ACC112 (cell line): Measurements from ENCODE around the gene HDAC4.

Source experiments
- H2AFZ ChIP-seq: fragments of 200-600 bp; sonication (generic); one replicate; pipeline ENCODE4 v1.6.0; 2017; ENCODE audit warnings: antibody characterized with exemption, low read length; ENCODE audit not compliant: unreplicated experiment
- H3K27ac ChIP-seq: fragments of 200-600 bp; sonication (generic); 2 replicates; pipeline ENCODE4 v1.5.1; 2014; ENCODE audit warnings: low read depth, mild to moderate bottlenecking, antibody characterized with exemption, low read length, moderate library complexity
- H3K27me3 ChIP-seq: fragments of 200-600 bp; sonication (generic); 2 replicates; pipeline ENCODE4 v1.6.1; 2014; ENCODE audit warnings: mild to moderate bottlenecking, antibody characterized with exemption, low read length, moderate library complexity, mixed read lengths; ENCODE audit not compliant: insufficient read depth
- H3K36me3 ChIP-seq: fragments of 200-600 bp; sonication (generic); 2 replicates; pipeline ENCODE4 v1.6.1; 2016; ENCODE audit warnings: mild to moderate bottlenecking, antibody characterized with exemption, low read length, moderate library complexity, mixed read lengths; ENCODE audit not compliant: insufficient read depth
- H3K4me1 ChIP-seq: fragments of 200-600 bp; sonication (generic); one replicate; pipeline ENCODE4 v1.6.1; 2016; ENCODE audit warnings: low read length, mixed read lengths; ENCODE audit not compliant: insufficient read depth, unreplicated experiment, control insufficient read depth
- H3K4me3 ChIP-seq: fragments of 200-600 bp; sonication (generic); 2 replicates; pipeline ENCODE4 v1.5.1; 2014; ENCODE audit warnings: mild to moderate bottlenecking, low read depth, low read length
- H3K79me2 ChIP-seq: fragments of 200-600 bp; sonication (generic); one replicate; pipeline ENCODE4 v1.6.0; 2016; ENCODE audit warnings: low read length; ENCODE audit not compliant: control insufficient read depth, unreplicated experiment, insufficient read depth

HDAC4 gene

GRCh38 chr2:239225871-239226561, 174.8 kb downstream of the HDAC4 start:
- Histone ChIP-seq H3K79me2 (peaks cover 19% of the 10 kb centered on the region), H3K4me3 (peak overlapping the region; percentile 54; the same call in 1 of the 2 replicates), H3K27me3 (no peaks in the 10 kb centered on the region), H3K36me3 (no peaks in the 10 kb centered on the region), H3K27ac (peak overlapping the region; percentile 36), H3K4me1 (peaks cover 50% of the 10 kb centered on the region), H2AFZ (peak overlapping the region; percentile 73)

GRCh38 chr2:239225371-239225851, 175.4 kb downstream of the HDAC4 start:
- Histone ChIP-seq H3K36me3 (no peaks in the 10 kb centered on the region), H3K4me1 (peaks cover 53% of the 10 kb centered on the region), H3K27ac (no peak overlapping the region), H3K27me3 (no peaks in the 10 kb centered on the region), H3K4me3 (peak overlapping the region; percentile 54; the same call in 1 of the 2 replicates), H3K79me2 (peaks cover 25% of the 10 kb centered on the region), H2AFZ (peak overlapping the region; percentile 73)

GRCh38 chr2:239224955-239225354, 175.9 kb downstream of the HDAC4 start:
- no peak overlapping the region for H3K27ac ChIP-seq
- H3K36me3 ChIP-seq = no peaks in the 10 kb centered on the region
- peaks cover 25% of the 10 kb centered on the region for H3K79me2 ChIP-seq
- H2AFZ ChIP-seq = no peak overlapping the region
- H3K4me1 ChIP-seq = peaks cover 53% of the 10 kb centered on the region
- H3K4me3 ChIP-seq = no peak overlapping the region
- H3K27me3 ChIP-seq = no peaks in the 10 kb centered on the region

- Histone ChIP-seq H3K4me1 (peaks cover 53% of the 10 kb centered on the region), H3K27ac (no peak overlapping the region), H3K79me2 (peaks cover 29% of the 10 kb centered on the region), H3K36me3 (no peaks in the 10 kb centered on the region), H3K27me3 (no peaks in the 10 kb centered on the region), H2AFZ (no peak overlapping the region), H3K4me3 (no peak overlapping the region)
Observed at GRCh38 chr2:239224199-239224570, 176.6 kb downstream of the HDAC4 start.

- no peaks in the 10 kb centered on the region for H3K27me3 ChIP-seq
- H3K36me3 ChIP-seq = no peaks in the 10 kb centered on the region
- H3K4me1 ChIP-seq = peaks cover 53% of the 10 kb centered on the region
- no peak overlapping the region for H2AFZ ChIP-seq
- H3K79me2 ChIP-seq = peaks cover 29% of the 10 kb centered on the region
- H3K4me3 ChIP-seq = no peak overlapping the region
- no peak overlapping the region for H3K27ac ChIP-seq
Observed at GRCh38 chr2:239223310-239224198, 177.3 kb downstream of the HDAC4 start.

GRCh38 chr2:239222706-239223309, 178.0 kb downstream of the HDAC4 start:
- H3K4me3 ChIP-seq = no peak overlapping the region
- peaks cover 53% of the 10 kb centered on the region for H3K4me1 ChIP-seq
- peaks cover 29% of the 10 kb centered on the region for H3K79me2 ChIP-seq
- no peak overlapping the region for H2AFZ ChIP-seq
- H3K36me3 ChIP-seq = no peaks in the 10 kb centered on the region
- no peaks in the 10 kb centered on the region for H3K27me3 ChIP-seq
- peak overlapping the region; percentile 81 for H3K27ac ChIP-seq

- H3K27ac ChIP-seq = peak overlapping the region; percentile 81
- peaks cover 29% of the 10 kb centered on the region for H3K79me2 ChIP-seq
- H3K4me3 ChIP-seq = peak overlapping the region; percentile 72
- peaks cover 53% of the 10 kb centered on the region for H3K4me1 ChIP-seq
- H3K36me3 ChIP-seq = no peaks in the 10 kb centered on the region
- H3K27me3 ChIP-seq = no peaks in the 10 kb centered on the region
- peak overlapping the region; percentile 74 for H2AFZ ChIP-seq
Observed at GRCh38 chr2:239222312-239222660, 178.5 kb downstream of the HDAC4 start.

GRCh38 chr2:239220981-239221396, 179.8 kb downstream of the HDAC4 start:
- Histone ChIP-seq H3K4me1 (peaks cover 42% of the 10 kb centered on the region), H3K4me3 (peak overlapping the region; percentile 72; the same call in 1 of the 2 replicates), H2AFZ (no peak overlapping the region), H3K79me2 (peaks cover 29% of the 10 kb centered on the region), H3K36me3 (no peaks in the 10 kb centered on the region), H3K27ac (peak overlapping the region; percentile 81; the same call in 1 of the 2 replicates), H3K27me3 (no peaks in the 10 kb centered on the region)

GRCh38 chr2:239220341-239220740, 180.5 kb downstream of the HDAC4 start:
- Histone ChIP-seq H3K4me3 (no peak overlapping the region), H3K27me3 (no peaks in the 10 kb centered on the region), H2AFZ (no peak overlapping the region), H3K36me3 (no peaks in the 10 kb centered on the region), H3K79me2 (peaks cover 28% of the 10 kb centered on the region), H3K4me1 (peaks cover 35% of the 10 kb centered on the region), H3K27ac (no peak overlapping the region)

- H3K27ac ChIP-seq = no peak overlapping the region
- no peak overlapping the region for H2AFZ ChIP-seq
- peaks cover 11% of the 10 kb centered on the region for H3K4me1 ChIP-seq
- no peaks in the 10 kb centered on the region for H3K27me3 ChIP-seq
- no peak overlapping the region for H3K4me3 ChIP-seq
- H3K79me2 ChIP-seq = peaks cover 12% of the 10 kb centered on the region
- H3K36me3 ChIP-seq = no peaks in the 10 kb centered on the region
Observed at GRCh38 chr2:239216614-239217273, 184.1 kb downstream of the HDAC4 start.
